Breast epithelium (tissue), 4 donors: ENCODE measurements around the gene CCDC57. TPM values are rescaled to one million over a fixed set of nuclear protein-coding genes. Genes with fewer than 3 reads are reported as not detected.
A peak's percentile ranks its signal among the peaks of the same experiment; 100 is the strongest.
"Not testable (repeated sequence)": the region's sequence is repeated elsewhere in the genome, so short reads cannot be mapped to it uniquely, and the experiment has no call there.

Experiments
- DNase-seq, 2 donors: peaks; one replicate each; pipeline ENCODE4 v3.0.0-alpha.2; 2019; ENCODE audit warnings: low spot score in 2 of 2
- H3K27ac ChIP-seq, 2 donors: fragments of 200-600 bp; sonication (generic) in 1 of 2; one replicate each; pipeline ENCODE4 v1.5.1; 2016 to 2019; ENCODE audit warnings: mild to moderate bottlenecking in 1 of 2
- H3K27me3 ChIP-seq, 2 donors: fragments of 200-600 bp; sonication (generic) in 1 of 2; one replicate each; pipeline versions ENCODE4 v1.5.1 to v1.6.0; 2017 to 2019; ENCODE audit warnings: control low read depth in 1 of 2, mild to moderate bottlenecking in 1 of 2
- H3K36me3 ChIP-seq: fragments of 200-600 bp; one replicate; pipeline ENCODE4 v1.5.1; 2019
- H3K4me1 ChIP-seq, 2 donors: fragments of 200-600 bp; sonication (generic); one replicate each; pipeline ENCODE4 v1.5.1; 2016 to 2019; ENCODE audit warnings: control low read depth in 1 of 2
- H3K4me3 ChIP-seq, 3 donors: fragments of 200-600 bp; sonication (generic); 1 replicate in 2 of 3; 2 replicates in 1 of 3; pipeline ENCODE4 v1.5.1; 2016 to 2019; ENCODE audit warnings: mild to moderate bottlenecking in 3 of 3, moderate library complexity in 2 of 3
- H3K9me3 ChIP-seq, 2 donors: fragments of 200-600 bp; sonication (generic) in 1 of 2; one replicate each; pipeline ENCODE4 v1.5.1; 2016 to 2019; ENCODE audit warnings: control low read depth in 1 of 2
- POLR2A ChIP-seq: fragments of 450-650 bp; IDR thresholded peaks from one replicate; pipeline ENCODE4 v1.6.1; 2016; ENCODE audit warnings: antibody characterized with exemption, mild to moderate bottlenecking, moderate library complexity
- POLR2AphosphoS5 ChIP-seq, 3 donors: sonication (generic); formaldehyde crosslinking; IDR thresholded peaks; one replicate each; pipeline ENCODE4 v1.6.1; 2017; ENCODE audit warnings: antibody characterized with exemption in 3 of 3
- intact Hi-C: fragments of 100-400 bp; cut with DNase I; formaldehyde crosslinking; loops from one replicate; pipeline ENCODE4 v1.15.1; 2023; ENCODE audit warnings: low total_unique reads
- total RNA-seq, 3 donors: library from RNA; depleted of rRNA; stranded (reverse); fragments of >200 nt; gene quantifications; one replicate each; pipeline ENCODE4 v1.1.0, GENCODE V29; 2016
- TF ChIP-seq, protein P1 (sequence below), 3 donors: fragments of 450-650 bp; IDR thresholded peaks; one replicate each; pipeline ENCODE4 v1.5.1; 2016 to 2017; ENCODE audit warnings: antibody characterized with exemption in 3 of 3, mild to moderate bottlenecking in 3 of 3, moderate library complexity in 3 of 3

CCDC57 gene
- total RNA-seq, 3 donors from 2014 or later = 13.4 to 56.9 (median 52.8) TPM

DNA sequence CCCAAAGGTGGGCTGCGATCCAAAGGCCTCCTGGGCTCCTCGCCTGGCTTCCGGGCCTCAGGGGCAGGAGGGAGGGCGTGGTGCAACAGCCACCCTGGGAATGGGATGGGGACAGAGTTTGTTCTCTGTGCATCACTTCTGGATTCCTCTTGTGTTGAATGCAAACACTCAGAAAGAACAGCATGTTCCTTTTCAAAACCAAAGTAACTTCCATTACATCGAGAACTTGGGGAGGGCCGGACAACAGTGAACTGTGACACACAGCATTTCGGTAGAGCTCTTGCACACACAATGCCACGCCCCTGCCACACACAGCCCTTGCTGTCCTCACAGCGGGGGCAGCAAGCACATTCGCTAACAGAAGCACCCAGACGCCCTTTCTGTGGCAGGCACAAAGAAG lies 78.5 kb downstream of the CCDC57 start:
- H3K4me1 ChIP-seq = no peaks in the 10 kb centered on the region
- intact Hi-C loops = loop anchor here (1.0 kb wide), 1 partner anchor 31 kb away; no protein-coding TSS in a partner anchor
- peak overlapping the region in 1 of 3 donors; percentile 22 for H3K4me3 ChIP-seq
- TF ChIP-seq POLR2AphosphoS5 (IDR thresholded peaks at IDR 0.05) (peak; percentile 29 to 60 (median 35)), POLR2A (no peak)
- TF ChIP-seq, protein P1, sequence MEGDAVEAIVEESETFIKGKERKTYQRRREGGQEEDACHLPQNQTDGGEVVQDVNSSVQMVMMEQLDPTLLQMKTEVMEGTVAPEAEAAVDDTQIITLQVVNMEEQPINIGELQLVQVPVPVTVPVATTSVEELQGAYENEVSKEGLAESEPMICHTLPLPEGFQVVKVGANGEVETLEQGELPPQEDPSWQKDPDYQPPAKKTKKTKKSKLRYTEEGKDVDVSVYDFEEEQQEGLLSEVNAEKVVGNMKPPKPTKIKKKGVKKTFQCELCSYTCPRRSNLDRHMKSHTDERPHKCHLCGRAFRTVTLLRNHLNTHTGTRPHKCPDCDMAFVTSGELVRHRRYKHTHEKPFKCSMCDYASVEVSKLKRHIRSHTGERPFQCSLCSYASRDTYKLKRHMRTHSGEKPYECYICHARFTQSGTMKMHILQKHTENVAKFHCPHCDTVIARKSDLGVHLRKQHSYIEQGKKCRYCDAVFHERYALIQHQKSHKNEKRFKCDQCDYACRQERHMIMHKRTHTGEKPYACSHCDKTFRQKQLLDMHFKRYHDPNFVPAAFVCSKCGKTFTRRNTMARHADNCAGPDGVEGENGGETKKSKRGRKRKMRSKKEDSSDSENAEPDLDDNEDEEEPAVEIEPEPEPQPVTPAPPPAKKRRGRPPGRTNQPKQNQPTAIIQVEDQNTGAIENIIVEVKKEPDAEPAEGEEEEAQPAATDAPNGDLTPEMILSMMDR (IDR thresholded peaks at IDR 0.05) = no peak
- H3K27ac ChIP-seq = peak overlapping the region; percentile 84 to 94
- peak; percentile 67 to 68 for DNase-seq
- H3K9me3 ChIP-seq = no peaks in the 10 kb centered on the region
- H3K27me3 ChIP-seq = no peaks in the 10 kb centered on the region
- H3K36me3 ChIP-seq = no peaks in the 10 kb centered on the region

DNA sequence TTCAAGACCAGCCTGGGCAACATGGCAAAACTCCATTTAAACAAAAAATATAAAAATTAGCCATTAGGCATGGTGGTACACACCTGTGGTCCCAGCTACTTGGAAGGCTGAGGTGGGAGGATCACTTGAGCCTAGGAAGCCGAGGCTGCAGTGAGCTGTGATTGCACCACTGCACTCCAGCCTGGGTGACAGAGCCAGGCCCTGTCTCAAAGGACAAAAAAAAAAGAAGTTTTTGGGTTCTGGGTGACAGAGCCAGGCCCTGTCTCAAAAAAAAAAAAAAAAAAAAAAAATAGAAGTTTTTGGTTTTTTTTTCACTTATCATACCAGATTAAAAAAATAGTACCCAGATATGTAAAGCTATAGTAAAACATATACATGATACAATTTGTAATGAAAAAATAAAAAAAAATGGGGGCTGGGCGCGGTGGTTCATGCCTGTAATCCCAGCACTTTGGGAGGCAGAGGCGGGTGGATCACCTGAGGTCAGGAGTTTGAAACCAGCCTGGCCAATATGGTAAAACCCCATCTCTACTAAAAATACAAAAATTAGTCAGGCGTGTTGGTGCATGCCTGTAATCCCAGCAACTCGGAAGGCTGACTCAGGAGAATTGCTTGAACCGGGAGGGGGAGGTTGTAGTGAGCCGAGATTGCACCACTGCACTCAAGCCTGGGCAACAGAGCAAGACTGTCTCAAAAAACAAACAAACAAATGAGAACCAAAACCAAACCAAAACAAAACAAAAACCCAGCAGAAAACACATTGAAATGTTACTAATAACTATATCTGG lies 79.3 kb downstream of the CCDC57 start:
- DNase-seq = peak in 1 of 2 donors; percentile 63

DNA sequence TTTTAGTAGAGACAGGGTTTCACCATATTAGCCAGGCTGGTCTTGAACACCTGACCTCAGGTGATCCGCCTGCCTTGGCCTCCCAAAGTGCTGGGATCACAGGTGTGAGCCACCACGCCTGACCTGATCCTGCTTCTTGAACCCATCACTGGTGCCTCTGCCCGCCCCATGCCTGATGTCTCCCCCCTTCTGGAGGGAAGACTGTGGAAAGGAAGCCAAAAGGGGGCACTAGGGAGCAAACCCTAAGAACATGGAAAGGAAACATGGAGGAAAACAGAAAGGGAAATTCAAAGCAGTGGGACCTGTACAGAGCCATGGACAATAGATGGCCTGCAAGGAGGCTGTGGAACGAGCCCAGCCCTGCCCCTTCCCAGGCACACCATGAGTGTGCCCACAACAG lies 83.5 kb downstream of the CCDC57 start:
- no peak for DNase-seq
- intact Hi-C loops = no loop called here
- Histone ChIP-seq H3K9me3 (no peaks in the 10 kb centered on the region), H3K36me3 (no peaks in the 10 kb centered on the region), H3K27me3 (no peaks in the 10 kb centered on the region), H3K4me3 (no peak overlapping the region), H3K27ac (no peak overlapping the region), H3K4me1 (no peaks in the 10 kb centered on the region)
- TF ChIP-seq, protein P1 (IDR thresholded peaks at IDR 0.05) = no peak
- TF ChIP-seq POLR2AphosphoS5 (IDR thresholded peaks at IDR 0.05) (no peak), POLR2A (no peak)

More for the DNA sequence above, 79.3 kb downstream of the CCDC57 start:
- H3K36me3 ChIP-seq, intact Hi-C loops, H3K4me1 ChIP-seq, H3K4me3 ChIP-seq, H3K9me3 ChIP-seq, H3K27me3 ChIP-seq: not testable (repeated sequence)
- peak in 1 of 3 donors; percentile 0 for TF ChIP-seq POLR2AphosphoS5 (IDR thresholded peaks at IDR 0.05)
- peak overlapping the region; percentile 84 to 94 for H3K27ac ChIP-seq

DNA sequence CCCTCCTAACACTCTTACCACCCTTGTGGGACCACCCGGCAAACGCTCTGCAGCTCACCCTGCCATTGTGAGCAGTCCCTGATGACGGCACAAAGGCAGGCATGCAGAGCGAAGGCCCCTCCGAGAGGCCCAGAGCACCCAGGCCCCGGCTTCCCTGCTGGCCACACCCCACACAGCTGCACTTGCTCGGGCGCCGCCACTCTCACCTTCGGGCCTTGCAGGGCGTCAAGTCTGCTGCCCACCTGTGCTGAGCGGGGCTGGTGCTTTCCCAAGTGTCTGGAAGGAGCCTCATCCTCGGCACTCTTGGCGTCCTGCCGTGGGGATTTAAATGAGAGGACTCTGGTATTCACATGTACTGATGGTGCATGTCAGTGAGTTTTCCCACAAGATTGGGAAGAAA lies 84.4 kb downstream of the CCDC57 start:
- Histone ChIP-seq H3K4me1 (no peaks in the 10 kb centered on the region), H3K27me3 (no peaks in the 10 kb centered on the region), H3K27ac (no peak overlapping the region), H3K4me3 (no peak overlapping the region), H3K36me3 (no peaks in the 10 kb centered on the region), H3K9me3 (no peaks in the 10 kb centered on the region)
- TF ChIP-seq POLR2A (no peak), POLR2AphosphoS5 (IDR thresholded peaks at IDR 0.05) (no peak)
- TF ChIP-seq, protein P1 (IDR thresholded peaks at IDR 0.05) = no peak
- DNase-seq = no peak
- intact Hi-C loops = no loop called here

DNA sequence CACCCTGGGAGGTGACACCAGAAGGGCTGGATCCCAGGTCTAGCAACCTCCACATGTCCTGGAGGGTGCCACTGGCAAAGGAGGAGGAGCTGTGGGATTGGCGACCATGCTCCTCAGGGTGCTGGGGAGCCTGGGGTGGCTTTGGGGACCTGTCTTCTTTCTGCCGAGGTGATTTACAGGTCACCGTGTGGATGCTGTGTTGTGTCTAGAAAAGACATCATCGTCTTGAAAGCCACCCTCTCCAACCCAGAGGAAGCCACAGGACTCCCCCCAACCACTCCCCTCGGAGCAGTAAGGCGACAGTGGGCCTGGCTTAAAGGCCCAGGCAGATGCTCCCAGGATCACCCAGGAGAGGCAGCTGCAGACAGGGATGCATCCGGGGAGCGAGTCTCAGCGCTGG lies 84.9 kb downstream of the CCDC57 start:
- intact Hi-C loops = no loop called here
- H3K9me3 ChIP-seq = no peaks in the 10 kb centered on the region
- no peaks in the 10 kb centered on the region for H3K27me3 ChIP-seq
- no peak overlapping the region for H3K4me3 ChIP-seq
- no peak for TF ChIP-seq POLR2AphosphoS5 (IDR thresholded peaks at IDR 0.05)
- no peak for TF ChIP-seq POLR2A
- TF ChIP-seq, protein P1 (IDR thresholded peaks at IDR 0.05) = no peak
- H3K36me3 ChIP-seq = no peaks in the 10 kb centered on the region
- no peaks in the 10 kb centered on the region for H3K4me1 ChIP-seq
- DNase-seq = no peak
- no peak overlapping the region for H3K27ac ChIP-seq
